Peyer's patch (tissue), 4 donors: ENCODE results near the gene ADAM15.

Experiments
- POLR2A ChIP-seq, 2 donors: fragments of 450-650 bp; IDR thresholded peaks; one replicate each; pipeline ENCODE4 v1.5.1; 2017; ENCODE audit warnings: antibody characterized with exemption in 2 of 2, mild to moderate bottlenecking in 2 of 2, moderate library complexity in 2 of 2
- TF ChIP-seq, protein P1 (sequence below), 6 experiments: fragments of 450-650 bp in 4 of 6; fragments of 200-600 bp in 2 of 6; sonication (generic) in 1 of 6; IDR thresholded peaks; one replicate each; pipeline ENCODE4 v1.5.1; 2017 to 2019; ENCODE audit warnings: antibody characterized with exemption in 6 of 6, mild to moderate bottlenecking in 3 of 6, moderate library complexity in 1 of 6

DNA sequence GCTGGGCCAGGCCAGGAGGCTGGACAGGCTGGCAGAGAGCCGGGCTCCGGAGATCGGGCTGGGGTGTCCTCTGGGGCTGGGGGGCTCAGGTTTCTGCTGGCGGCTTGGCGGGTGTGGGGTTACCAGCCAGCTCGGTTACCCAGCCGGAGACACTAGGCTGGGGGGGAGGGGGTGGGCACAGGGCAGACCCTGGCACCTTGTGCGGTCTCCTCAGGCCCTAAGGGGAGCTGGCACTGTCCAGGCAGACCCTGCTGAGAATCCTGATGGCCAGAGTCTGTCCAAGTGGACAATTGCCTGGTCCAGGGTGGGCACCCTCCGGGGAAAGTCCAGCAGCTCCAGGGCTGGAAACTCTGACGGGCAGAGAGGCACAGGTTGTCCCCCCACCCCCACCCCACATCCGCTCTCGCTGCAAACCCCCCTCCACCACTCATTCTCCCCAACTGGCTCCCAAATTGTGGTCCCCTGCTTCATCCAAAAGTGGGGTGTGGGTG, 41.9 kb upstream of the ADAM15 start:
- TF ChIP-seq, protein P1, sequence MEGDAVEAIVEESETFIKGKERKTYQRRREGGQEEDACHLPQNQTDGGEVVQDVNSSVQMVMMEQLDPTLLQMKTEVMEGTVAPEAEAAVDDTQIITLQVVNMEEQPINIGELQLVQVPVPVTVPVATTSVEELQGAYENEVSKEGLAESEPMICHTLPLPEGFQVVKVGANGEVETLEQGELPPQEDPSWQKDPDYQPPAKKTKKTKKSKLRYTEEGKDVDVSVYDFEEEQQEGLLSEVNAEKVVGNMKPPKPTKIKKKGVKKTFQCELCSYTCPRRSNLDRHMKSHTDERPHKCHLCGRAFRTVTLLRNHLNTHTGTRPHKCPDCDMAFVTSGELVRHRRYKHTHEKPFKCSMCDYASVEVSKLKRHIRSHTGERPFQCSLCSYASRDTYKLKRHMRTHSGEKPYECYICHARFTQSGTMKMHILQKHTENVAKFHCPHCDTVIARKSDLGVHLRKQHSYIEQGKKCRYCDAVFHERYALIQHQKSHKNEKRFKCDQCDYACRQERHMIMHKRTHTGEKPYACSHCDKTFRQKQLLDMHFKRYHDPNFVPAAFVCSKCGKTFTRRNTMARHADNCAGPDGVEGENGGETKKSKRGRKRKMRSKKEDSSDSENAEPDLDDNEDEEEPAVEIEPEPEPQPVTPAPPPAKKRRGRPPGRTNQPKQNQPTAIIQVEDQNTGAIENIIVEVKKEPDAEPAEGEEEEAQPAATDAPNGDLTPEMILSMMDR (IDR thresholded peaks at IDR 0.05) = no peak
- no peak for TF ChIP-seq POLR2A (IDR thresholded peaks at IDR 0.05)
